HepG2 (cell line): Measurements from ENCODE around the gene SORBS2. TPM values are rescaled to one million over a fixed set of nuclear protein-coding genes. Genes with fewer than 3 reads are reported as not detected.
A peak's percentile ranks its signal among the peaks of the same experiment; 100 is the strongest.

Experiments
- AHR ChIP-seq: IDR thresholded peaks from 2 replicates; pipeline ENCODE4 v1.6.1; 2018; ENCODE audit warnings: missing genetic modification reagents, missing compliant biosample characterization
- BATF2 ChIP-seq: sonication (generic); formaldehyde crosslinking; IDR thresholded peaks from 2 replicates; pipeline ENCODE4 v1.8.0; 2022; ENCODE audit warnings: mild to moderate bottlenecking, missing genetic modification reagents, moderate library complexity
- CC2D1A ChIP-seq: sonication (generic); formaldehyde crosslinking; IDR thresholded peaks from 2 replicates; pipeline ENCODE4 v1.8.1; 2023; ENCODE audit warnings: mild to moderate bottlenecking, missing genetic modification reagents
- CENPX ChIP-seq: sonication (generic); formaldehyde crosslinking; IDR thresholded peaks from 2 replicates; pipeline ENCODE4 v1.9.0; 2021; ENCODE audit warnings: mild to moderate bottlenecking, missing genetic modification reagents, moderate library complexity
- GATA4 ChIP-seq: sonication (generic); IDR thresholded peaks from 2 replicates; pipeline ENCODE4 v1.6.1; 2016; ENCODE audit warnings: antibody characterized with exemption, low read depth, borderline replicate concordance
- HNRNPH1 ChIP-seq: fragments of 200-400 bp; formaldehyde crosslinking; optimal IDR thresholded peaks from 2 replicates; pipeline ENCODE3; 2017; ENCODE audit warnings: mild to moderate bottlenecking, low read depth, low read length
- HOMEZ ChIP-seq: IDR thresholded peaks from 2 replicates; pipeline ENCODE4 v1.6.1; 2016; ENCODE audit warnings: low read depth
- LRRFIP1 ChIP-seq: sonication (generic); formaldehyde crosslinking; conservative IDR thresholded peaks from 2 replicates; pipeline ENCODE4 v1.4.0; 2020; ENCODE audit warnings: missing genetic modification reagents
- MTERF4 ChIP-seq: sonication (generic); formaldehyde crosslinking; IDR thresholded peaks from 2 replicates; pipeline ENCODE4 v1.8.0; 2023; ENCODE audit warnings: mild to moderate bottlenecking, missing genetic modification reagents
- NFE2L2 ChIP-seq: fragments of 150-350 bp; IDR thresholded peaks from 2 replicates; pipeline ENCODE4 v1.6.1; 2014; ENCODE audit warnings: low read length
- RARA ChIP-seq: IDR thresholded peaks from 2 replicates; pipeline ENCODE4 v1.6.1; 2016; ENCODE audit warnings: missing genetic modification reagents, missing compliant biosample characterization
- SETDB1 ChIP-seq: sonication (generic); formaldehyde crosslinking; IDR thresholded peaks from 2 replicates; pipeline ENCODE4 v1.5.1; 2020; ENCODE audit warnings: missing genetic modification reagents, mild to moderate bottlenecking, borderline replicate concordance
- SMAD1 ChIP-seq: sonication (generic); formaldehyde crosslinking; IDR thresholded peaks from 2 replicates; pipeline ENCODE4 v1.4.0; 2020; ENCODE audit warnings: missing genetic modification reagents, low read depth, mild to moderate bottlenecking, borderline replicate concordance
- STAT5B ChIP-seq: sonication (generic); formaldehyde crosslinking; IDR thresholded peaks from 2 replicates; pipeline ENCODE4 v1.4.0; 2020; ENCODE audit warnings: missing genetic modification reagents
- TFDP1 ChIP-seq: IDR thresholded peaks from 2 replicates; pipeline ENCODE4 v1.6.1; 2016; ENCODE audit warnings: missing compliant biosample characterization, missing genetic modification reagents, borderline replicate concordance
- TRAFD1 ChIP-seq: sonication (generic); formaldehyde crosslinking; IDR thresholded peaks from 2 replicates; pipeline ENCODE4 v1.5.1; 2020; ENCODE audit warnings: missing genetic modification reagents, mild to moderate bottlenecking, borderline replicate concordance
- ZBTB7A ChIP-seq: sonication (generic); formaldehyde crosslinking; IDR thresholded peaks from 2 replicates; pipeline ENCODE4 v1.8.0; 2022; ENCODE audit warnings: mild to moderate bottlenecking, missing genetic modification reagents
- ZNF326 ChIP-seq: sonication (generic); formaldehyde crosslinking; IDR thresholded peaks from 2 replicates; pipeline ENCODE4 v1.4.0; 2020; ENCODE audit warnings: missing genetic modification reagents, borderline replicate concordance
- ZNF383 ChIP-seq: sonication (generic); formaldehyde crosslinking; IDR thresholded peaks from 2 replicates; pipeline ENCODE4 v1.4.0; 2020; ENCODE audit warnings: missing genetic modification reagents, mild to moderate bottlenecking, borderline replicate concordance
- ZNF530 ChIP-seq: sonication (generic); formaldehyde crosslinking; IDR thresholded peaks from 2 replicates; pipeline ENCODE4 v1.5.0; 2020; ENCODE audit warnings: low read depth, mild to moderate bottlenecking, missing genetic modification reagents
- ZNF563 ChIP-seq: sonication (generic); formaldehyde crosslinking; IDR thresholded peaks from 2 replicates; pipeline ENCODE4 v1.8.0; 2022; ENCODE audit warnings: mild to moderate bottlenecking, moderate library complexity, missing genetic modification reagents
- polyA plus RNA-seq, 8 experiments: library from polyadenylated mRNA; depleted of rRNA in 3 of 8; stranded (reverse) in 7 of 8; unstranded in 1 of 8; fragments of >200 nt; fragmentation: Illumina TruSeq in 4 of 8; extraction: Trizol in 4 of 8; gene quantifications; 2 replicates each; pipeline versions ENCODE4 v1.2.1 to v1.2.3, GENCODE V29; 2011 to 2016; ENCODE audit warnings: low read depth in 4 of 8, missing spikeins in 1 of 8, mixed read lengths in 1 of 8; ENCODE audit not compliant: insufficient read depth in 1 of 8
- total RNA-seq, 5 experiments: library from RNA; depleted of rRNA; stranded (reverse); fragments of >200 nt; fragmentation: Illumina TruSeq; extraction: Trizol; gene quantifications; 2 replicates each; pipeline ENCODE4 v1.2.3, GENCODE V29; 2016; ENCODE audit warnings: low read depth in 1 of 5

Gene SORBS2
- total and polyA plus RNA-seq, 2 of the 13 experiments (the other 11 are each of a cell fraction or from before 2014, with no cell fraction given) = 25.0 to 80.5 TPM

GRCh38 chr4:185792384-185793115 lies 19.4 kb downstream of the SORBS2 start (continued):
- TF ChIP-seq TRAFD1 (CRISPR knock-in tag) (no peak), GATA4 (peak; percentile 45; the same call in 1 of the 2 replicates), RARA (CRISPR knock-in tag) (peak; percentile 68; the same call in 1 of the 2 replicates), ZNF383 (CRISPR knock-in tag) (no peak), HNRNPH1 (no peak), ZNF326 (CRISPR knock-in tag) (no peak), SMAD1 (no peak), LRRFIP1 (CRISPR knock-in tag) (no peak), BATF2 (CRISPR knock-in tag) (no peak), STAT5B (CRISPR knock-in tag) (no peak), TFDP1 (CRISPR knock-in tag) (no peak), ZNF530 (no peak), AHR (CRISPR knock-in tag) (no peak), NFE2L2 (no peak), CENPX (no peak), SETDB1 (CRISPR knock-in tag) (no peak), HOMEZ (CRISPR knock-in tag) (peak; percentile 86), MTERF4 (CRISPR knock-in tag) (no peak), CC2D1A (CRISPR knock-in tag) (no peak), ZNF563 (CRISPR knock-in tag) (no peak), ZBTB7A (CRISPR knock-in tag) (no peak)
